ENCODE measurements around the gene STRBP.

DNA sequence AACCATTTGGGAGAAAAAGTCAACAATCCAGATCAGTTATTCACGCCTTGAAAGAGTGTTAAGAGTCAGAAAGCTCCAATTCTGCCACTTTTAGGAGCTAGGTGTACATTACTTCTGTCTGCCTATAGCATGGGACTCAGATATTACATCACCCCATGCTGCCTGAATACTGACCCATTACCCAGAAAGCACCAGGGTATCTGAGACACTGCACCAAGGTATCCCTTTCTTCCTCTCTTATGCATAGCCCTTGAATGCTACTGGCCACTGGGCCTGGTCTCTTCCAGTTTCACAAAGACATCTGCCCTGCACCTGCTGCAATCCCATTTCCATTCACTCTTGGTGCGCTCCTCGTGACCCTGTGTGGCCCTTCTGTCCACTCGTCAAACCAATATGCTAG is 2.6 kb downstream of the STRBP start:
- TF ChIP-seq, protein P1, sequence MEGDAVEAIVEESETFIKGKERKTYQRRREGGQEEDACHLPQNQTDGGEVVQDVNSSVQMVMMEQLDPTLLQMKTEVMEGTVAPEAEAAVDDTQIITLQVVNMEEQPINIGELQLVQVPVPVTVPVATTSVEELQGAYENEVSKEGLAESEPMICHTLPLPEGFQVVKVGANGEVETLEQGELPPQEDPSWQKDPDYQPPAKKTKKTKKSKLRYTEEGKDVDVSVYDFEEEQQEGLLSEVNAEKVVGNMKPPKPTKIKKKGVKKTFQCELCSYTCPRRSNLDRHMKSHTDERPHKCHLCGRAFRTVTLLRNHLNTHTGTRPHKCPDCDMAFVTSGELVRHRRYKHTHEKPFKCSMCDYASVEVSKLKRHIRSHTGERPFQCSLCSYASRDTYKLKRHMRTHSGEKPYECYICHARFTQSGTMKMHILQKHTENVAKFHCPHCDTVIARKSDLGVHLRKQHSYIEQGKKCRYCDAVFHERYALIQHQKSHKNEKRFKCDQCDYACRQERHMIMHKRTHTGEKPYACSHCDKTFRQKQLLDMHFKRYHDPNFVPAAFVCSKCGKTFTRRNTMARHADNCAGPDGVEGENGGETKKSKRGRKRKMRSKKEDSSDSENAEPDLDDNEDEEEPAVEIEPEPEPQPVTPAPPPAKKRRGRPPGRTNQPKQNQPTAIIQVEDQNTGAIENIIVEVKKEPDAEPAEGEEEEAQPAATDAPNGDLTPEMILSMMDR (IDR thresholded peaks at IDR 0.05), result no peak
- no peak for TF ChIP-seq POLR2A (IDR thresholded peaks at IDR 0.05)
- no peak for TF ChIP-seq EP300 (IDR thresholded peaks at IDR 0.05)
